ENCODE measurements around the gene DMBX1.

Gene DMBX1

DNA sequence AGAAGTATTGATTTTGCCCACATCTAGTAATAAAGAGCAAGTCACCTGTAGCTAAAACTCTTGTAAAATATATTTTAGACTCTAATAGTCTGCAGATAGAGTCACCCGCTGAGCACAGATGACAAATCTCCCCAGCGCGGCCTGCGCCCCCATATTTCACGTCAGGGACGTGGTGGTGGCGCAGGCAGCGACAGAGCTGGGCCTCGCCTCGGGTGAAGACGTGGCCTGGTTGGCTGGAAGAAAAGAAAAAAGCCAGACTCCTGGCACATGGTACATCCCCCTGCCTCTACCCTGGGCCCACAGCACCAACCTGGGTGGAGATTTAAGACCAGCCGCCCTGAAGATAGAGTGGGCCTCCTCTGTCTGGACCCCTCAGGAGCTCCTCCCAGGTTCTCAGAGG, 6.0 kb upstream of the DMBX1 start:
- no peak for DNase-seq (ENCODE audit: low read depth)

DNA sequence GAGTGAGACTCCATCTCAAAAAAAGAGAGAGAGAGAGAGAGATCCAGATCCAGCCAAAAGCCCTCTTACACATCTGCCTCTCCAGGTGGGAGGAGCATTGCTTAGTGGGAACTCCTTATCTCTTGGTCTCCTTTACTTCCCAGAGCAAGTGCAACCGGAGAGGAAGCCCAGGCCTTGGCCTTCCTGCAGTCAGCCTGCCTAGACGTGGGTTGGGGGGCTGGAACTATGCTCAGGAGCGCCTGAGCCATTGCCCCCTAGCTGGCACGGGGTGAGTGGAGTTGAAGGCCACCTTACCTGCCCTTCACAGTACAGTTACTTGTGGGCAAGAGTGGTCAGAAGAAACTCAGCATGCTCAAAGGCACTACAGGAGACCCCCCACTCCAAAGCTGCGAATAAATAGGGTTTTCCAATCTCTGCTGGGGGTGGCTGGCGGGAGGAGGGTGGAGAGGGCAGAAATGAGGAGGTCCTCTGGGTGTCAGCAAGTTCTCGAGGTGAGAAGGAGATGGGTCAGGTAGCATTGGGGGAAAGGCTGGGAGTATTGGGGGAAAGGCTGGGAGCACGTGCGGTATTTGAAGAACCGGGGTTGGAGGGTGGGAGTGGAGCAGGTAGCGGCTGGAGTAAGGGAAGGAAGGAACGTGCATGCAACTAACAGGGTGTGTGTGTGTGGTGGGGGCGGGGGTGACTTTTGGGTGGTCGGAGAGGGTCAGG, 4.7 kb upstream of the DMBX1 start:
- DNase-seq (ENCODE audit: low read depth) = no peak

DNA sequence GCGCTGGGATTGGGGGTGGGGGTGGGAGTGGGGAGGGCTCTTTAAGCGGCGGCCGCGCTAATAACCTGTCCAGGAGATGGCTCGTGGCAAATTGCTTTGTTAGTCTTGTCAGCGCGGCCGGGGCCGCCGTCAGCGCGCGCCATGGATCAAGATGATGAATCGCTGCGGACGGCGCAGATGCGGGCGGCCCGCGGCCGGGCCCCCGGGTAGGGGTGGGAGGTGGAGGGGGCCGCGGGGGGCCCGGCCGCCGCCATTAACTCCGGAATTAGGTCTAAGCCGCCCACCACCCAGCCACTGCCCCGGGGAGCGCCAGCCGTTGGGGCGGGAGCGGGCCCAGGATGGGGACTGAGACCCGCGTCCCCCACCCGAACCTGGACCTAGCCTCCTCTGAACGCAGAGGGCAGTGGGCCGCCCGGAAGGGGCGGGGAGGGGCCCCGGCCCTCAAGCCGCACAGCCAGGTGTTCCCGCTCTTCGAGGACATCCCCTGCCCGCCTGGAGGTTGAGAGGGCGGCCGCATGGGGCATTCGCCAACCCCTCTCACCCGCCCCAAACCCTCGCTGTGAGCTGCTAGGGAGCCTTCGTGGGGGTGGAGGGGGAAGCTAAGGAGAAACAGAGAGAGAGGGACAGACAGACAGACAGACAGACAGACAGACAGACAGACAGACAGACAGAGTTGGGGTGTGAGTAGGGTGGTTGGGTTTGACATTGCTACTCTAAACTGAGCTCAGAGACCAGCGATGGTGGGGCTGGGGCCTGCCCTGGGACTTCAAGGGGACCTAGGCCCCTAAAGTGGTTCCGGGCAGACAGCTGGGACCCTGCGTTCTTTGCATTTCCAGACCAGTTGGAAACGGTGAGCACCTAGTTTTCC, 3.8 kb upstream of the DMBX1 start:
- no peak for DNase-seq (ENCODE audit: low read depth)

DNA sequence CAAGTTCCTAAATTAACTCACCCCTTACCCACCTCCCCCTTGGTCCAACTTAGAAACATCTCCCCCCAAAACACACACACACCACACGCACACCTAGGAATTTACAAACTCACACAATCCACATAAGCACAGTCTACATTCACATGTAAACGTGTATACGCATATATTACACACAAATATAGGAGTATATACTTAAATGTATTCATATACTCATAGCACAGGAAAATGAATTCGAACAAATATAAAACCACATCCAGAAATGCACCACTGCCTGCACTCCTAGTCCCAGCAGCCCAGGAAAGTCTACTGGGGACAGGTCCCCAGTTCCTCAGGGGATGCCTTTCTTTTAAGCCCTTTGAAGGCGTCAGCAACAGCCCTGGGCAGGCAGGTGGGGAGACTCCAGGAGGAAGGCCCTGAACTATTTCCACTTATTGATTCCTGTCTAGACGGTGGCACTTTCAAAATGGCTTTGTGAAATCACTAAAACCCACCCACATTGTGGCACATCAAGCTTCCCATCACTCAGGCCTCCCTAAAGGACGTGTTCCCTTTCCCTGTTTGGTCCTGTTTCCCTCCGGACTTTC, 3.1 kb upstream of the DMBX1 start:
- no peak for DNase-seq (ENCODE audit: low read depth)

DNA sequence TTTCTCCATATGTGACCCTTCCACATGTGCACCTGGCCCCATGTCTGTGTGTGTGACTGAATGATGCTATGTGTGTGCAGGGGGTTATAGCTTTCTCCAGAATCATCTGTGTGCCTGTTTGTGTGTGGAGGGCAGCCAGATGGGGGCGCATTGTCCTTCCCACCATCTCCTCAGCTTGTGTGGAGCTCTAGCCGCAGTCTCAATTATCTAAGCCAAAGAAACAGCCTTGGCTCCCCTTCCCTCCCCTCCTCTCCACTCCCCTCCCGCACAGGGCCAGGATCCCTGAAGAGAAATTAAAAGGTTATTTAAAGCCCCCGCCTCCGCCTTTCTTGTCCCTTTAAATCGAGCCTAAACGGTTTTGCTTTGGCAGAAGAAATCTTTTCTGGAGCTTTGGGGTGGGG, 1.8 kb upstream of the DMBX1 start:
- no peak for DNase-seq (ENCODE audit: low read depth)

DNA sequence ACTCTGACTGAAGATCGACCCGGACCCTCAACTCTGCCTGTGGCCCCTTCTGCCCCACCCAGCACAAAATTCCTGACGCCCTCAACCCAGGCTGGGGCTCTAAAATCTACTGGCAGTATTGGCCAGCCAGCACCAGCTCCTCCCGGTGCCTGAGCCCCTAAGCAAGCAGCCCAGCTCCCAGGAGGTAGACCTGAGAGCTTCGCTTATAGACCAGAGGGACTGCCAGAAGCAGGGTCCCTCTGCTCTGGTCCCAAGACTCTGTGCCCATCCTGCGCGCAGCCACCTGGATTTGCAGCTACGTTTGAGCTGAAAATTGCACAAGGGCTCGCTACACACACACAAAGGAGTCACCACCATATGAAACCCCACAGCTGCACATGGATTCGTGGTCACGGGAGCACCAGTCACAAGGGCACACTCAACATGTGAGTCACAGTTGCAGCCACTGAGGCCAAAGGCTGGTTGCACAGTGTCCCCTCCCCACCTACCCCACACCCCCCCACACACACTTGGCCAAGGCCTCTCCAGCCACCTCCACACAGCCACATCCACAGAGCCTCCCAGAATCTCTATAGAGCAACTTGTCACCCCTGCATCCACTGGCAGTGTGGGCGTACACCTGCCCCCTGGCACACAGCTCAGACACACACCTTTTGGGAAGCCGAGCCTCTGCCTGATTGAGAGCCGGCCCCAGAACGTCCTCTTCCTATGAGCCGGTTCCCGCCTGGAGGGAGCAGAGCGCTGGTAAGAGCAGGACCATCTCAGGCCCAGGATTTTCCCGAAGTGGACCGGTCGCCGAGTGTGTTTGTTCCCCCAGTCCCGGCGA, 1.1 kb upstream of the DMBX1 start:
- DNase-seq (ENCODE audit: low read depth) = no peak

DNA sequence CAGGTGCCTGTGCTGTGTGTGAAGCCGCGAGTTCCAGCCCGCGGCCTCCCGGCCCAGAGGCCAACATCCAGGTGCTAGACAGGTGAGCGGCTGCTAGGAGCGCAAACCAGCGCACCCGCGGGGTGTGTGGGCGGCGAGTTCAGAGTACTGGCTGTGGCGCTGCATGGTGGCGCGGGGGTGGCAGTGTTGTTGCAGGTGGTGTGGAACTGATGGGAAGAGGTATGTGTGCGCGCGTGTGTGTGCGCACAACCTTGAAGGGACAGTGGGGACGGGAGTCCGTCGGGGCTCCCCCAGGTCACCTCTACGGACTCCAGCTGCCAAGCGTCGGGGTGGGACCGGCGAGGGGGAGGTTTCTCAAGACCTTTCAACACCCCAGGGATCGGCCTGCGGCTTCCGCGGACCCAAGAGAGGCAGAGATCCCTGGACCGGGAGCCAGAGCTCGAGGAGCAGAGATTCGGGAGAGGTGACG, 433 bp upstream of the DMBX1 start:
- peak; percentile 19 for DNase-seq (ENCODE audit: low read depth)

DNA sequence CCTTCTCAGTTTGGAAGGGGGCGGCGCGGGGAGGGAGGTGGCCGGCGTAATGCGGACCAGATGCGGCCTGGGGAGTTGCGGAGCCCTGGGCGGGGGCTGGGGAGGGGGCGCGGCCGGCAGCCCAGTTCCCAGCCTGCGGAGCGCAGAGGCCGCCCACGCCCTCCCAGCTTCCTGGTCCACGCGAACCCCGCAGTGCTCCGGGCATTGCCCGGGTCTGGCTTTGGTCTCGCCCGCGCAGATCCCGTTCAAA, 695 bp downstream of the DMBX1 start:
- DNase-seq (ENCODE audit: low read depth) = no peak

DNA sequence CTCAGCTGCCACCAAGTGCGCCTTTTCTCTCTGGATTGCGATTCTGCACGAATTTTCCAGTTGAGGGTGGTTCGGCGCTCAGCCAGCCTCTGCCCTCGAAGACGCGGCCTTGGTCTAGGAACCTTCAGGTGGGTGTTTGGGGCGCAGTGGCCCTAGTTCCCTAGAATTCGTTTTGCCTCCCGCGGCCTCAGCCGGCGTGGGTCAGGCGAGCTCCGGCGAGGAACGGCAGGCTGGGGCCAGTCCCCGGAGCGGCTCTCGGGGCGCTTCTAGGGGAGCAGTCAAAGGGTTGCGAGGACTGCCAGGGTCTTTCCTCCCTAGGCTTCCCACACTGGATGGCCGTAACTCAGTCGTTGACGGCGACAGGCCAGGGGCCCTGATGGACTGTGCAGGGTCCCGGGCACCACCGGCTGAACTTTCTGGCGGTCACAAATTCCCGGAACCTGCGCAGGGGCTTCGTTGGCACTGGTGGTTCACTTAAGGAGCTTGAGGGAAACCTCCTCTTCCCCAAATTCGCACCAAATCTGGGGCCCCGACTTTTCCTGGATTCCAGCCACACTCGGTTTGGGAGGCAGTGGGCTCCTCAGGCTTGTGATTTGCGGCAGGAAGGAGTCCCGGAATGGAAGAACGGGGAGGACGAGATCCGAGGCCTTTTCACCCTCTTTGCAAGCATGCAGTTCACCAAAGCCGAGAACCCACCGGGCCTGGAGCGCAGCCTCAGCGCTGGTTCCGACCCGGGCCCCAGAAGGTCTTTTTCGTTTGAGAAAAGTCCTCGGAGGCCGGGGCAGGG, 1.2 kb downstream of the DMBX1 start:
- DNase-seq (ENCODE audit: low read depth) = no peak

DNA sequence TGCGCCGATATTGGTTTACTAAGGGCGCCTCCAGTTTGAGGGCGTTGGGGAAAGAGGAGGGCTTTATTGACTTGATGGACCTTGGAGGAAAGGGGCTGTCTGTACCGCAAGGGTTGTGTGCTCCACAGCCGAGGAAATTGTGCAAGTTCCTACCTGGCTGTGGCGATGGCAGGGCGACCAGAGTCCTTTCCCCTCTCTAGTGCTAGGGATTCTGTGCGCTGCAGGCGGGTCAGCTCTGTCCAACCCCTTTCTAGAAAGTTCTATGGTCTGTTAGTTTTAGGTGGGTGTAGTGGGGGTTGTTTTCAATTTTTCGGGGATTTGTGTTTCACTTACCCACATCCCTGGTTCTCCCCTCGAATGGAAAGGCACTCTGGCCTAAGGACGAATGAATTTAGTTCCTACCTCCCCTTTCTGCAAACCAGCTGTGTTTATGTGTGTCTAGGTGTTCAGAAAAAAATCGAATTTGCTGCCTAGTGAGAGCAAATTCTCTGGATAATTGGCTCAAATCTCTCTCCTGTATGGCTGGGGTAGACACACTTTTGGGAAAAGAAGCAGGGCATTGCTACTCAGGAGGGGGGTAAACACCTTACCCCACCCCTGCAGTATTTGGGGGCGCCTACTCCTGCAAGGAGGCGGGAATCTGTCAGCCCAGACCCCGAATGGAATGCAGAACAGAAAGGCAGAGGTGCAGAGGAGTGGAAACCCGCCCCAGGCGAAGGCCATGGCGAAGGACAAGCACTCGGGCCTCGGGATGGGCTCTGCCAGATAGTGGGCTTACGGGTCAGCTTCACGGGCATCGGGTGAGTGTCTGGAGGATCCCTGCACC, 2.0 kb downstream of the DMBX1 start:
- DNase-seq (ENCODE audit: low read depth) = no peak

DNA sequence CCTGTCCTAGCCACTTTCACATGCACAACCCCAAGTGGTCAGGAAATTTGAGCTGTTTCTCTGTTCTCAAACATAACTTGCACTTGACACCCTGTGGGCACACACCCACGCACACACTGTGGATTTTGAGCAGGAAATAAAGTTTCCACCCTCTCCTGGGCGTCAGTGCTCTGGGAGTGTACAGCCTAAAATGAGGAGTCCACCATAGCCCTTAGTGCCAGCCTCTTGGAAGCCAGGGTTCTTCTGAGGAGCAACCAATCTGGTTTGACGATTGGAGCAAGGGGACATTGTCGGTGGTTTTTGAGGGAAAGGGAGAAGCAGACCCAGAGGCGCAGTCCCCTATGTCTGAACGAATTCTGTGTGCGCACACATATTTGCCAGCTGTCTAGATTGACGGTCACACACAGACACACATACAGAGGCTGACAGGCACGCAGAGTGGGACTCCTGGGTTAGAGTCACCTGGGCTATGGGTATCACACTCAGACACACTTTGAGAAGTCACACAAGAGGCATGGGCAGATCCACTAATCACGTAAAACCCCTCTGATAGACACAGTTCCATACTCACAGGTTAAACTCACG, 2.7 kb downstream of the DMBX1 start:
- DNase-seq (ENCODE audit: low read depth) = no peak

DNA sequence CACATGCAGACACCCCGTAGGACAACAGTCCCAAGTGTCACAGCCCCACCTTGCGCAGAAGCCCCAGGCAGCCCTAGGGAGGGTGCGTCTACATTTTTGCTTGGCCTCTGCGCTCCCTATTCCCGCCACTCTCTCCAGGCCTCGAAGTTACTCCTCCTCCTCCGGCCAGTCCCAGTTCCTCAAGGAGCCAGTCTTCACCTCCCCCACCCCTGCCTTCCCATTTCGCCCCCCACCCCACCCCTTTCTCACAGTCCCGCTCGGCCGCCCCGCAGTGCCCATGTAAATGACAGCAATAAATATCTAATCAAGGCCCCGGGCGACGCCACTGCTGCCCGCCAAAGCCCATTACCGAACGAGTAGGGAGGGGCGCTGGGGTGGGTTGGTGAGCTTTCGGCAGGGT, 3.2 kb downstream of the DMBX1 start:
- DNase-seq (ENCODE audit: low read depth) = no peak

DNA sequence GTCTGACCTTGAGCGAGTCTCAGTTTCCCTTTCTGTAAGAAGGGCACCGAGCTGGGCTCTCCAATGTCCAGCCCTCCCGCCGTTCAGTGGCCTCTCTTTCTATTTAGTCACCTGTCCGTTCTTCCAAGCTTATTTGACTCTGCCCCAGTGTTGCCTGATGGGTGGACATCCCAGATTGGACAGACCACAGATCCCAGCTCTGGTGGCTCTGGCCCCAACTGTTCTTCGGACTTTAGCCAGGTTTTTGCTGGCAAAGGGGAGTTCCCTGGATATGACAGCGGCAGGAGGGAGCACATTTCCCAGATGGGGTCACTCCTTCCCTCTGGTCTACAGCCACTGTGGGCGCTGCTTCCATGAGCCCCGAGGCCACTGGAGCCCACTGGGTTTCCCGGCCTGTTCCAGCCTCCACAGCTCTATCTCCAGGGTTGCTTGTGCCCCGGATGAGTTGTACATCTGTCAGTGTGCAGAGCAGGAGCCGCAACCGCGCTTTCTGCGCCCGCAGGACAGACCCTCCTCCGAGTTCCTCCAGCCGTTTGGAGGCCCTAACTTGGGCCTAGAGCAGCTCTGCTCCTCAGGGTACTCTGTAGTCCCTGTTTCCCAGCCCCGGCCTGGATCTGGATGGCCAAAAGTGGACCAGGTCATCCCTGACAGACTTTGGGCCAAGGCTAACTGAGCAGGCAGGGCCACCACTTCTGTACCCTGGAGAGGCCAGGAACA, 3.8 kb downstream of the DMBX1 start:
- no peak for DNase-seq (ENCODE audit: low read depth)

DNA sequence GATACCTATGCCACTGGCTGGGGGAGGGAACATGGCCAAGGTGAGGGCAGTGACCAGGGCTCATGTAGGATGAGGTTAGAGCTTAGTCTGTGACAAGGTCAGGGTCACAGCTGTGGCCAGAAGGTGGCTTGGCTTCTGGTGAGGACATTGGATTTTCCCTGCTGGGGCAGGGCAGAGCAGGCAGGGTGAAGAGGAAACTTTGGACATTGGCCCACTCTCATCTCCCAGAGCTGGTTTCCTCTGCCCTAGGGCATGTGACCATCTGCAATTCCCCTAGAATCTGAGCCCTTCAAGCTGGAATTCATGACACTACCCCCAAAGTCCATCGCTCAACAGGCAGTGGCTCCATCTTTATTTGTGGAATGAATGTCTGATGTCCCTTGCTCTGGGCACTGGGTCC, 5.3 kb downstream of the DMBX1 start:
- no peak for DNase-seq (ENCODE audit: low read depth)

DNA sequence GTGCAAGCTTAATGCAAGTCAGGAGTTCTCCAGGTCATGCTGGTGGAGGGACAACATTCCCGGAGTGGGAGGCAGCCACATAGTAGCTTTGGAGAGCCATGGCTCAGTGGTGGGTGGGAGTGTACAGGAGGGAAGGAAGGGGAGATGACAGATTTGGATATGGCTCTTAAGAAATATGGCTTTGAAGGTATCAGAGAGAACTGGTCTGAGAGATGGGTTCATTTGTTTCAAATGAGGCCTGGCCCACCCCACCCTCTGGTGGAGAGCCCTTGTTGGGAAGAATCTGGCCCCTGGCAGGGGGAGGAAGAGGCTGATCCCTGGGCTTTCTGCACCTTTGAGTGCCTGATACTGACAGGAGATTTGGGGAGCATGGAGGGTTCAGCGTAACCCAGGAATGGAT, 6.1 kb downstream of the DMBX1 start:
- DNase-seq (ENCODE audit: low read depth) = no peak

DNA sequence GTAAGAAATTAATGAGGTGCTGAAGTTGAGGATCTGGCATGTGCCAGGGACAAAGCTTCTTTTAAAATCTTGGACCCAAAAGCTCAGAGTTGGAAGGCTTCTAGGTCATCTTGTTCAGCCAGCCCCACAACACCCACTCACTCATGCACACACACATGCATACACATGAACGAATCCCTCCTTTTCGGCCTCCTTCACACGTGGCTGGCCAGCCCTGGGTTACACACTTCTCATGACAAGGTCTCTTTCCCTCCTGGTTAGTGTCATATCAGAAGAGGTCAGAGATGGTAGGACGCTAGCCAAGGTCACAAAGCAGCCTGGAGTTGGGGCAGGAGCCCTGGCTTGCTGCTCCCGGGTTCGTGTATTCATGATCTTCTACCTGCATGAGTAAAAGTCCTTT, 6.9 kb downstream of the DMBX1 start:
- no peak for DNase-seq (ENCODE audit: low read depth)

DNA sequence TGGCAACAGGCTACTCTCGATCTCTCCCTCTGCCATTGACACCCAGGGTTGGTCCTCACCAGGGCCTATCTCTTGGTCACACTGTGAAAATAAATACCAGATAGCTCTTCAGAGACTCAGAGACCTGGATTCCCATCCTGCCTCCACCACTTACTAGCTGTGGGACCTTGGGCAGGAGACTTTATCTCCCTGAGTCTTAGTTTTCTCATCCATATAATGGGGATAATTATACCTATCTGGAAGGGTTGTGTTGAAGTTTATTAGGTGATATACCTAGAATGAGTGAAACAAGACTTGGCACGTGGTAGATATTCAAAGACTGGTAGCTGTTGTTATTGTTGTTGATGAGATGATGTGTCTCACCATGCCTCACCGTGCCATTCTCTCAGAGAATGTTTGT, 7.4 kb downstream of the DMBX1 start:
- DNase-seq (ENCODE audit: low read depth) = no peak

DNA sequence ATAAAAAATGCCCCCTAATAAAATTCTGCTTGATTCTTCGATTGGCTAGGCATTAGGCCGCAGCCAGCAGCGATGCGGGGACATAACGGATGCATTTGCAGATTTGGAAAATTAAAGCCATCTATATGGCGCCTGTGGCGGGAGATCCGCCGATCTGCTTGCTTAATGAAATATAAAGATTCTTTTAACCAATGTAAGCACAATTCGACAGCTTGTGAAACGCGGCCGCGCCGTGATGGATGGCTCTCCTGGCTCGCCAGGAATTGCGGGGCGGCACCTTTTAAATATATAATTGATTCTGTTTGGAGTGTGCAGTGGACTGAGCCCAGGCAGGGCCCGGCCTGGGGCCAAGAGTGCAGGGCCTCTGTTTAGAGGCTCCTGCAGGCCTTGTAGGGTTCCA, 8.0 kb downstream of the DMBX1 start:
- no peak for DNase-seq (ENCODE audit: low read depth)

DNA sequence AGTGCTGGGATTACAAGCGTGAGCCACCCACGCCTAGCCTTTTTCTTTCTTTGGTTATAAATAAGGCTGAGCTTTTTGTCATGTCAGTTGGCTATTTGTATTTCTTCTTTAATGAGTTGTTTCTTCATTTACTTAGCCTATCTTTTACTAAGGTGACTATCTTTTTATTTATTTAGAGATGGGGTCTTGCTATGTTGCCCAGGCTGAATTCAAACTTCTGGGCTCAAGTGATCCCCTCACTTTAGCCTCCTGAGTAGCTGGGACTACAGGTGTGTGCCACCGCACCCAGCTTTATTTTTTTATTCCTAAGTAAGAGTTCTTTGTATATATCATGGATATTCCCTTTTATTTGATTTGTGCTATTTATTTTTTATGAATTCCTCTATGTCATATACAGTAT, 11.9 kb downstream of the DMBX1 start:
- DNase-seq (ENCODE audit: low read depth) = no peak

DNA sequence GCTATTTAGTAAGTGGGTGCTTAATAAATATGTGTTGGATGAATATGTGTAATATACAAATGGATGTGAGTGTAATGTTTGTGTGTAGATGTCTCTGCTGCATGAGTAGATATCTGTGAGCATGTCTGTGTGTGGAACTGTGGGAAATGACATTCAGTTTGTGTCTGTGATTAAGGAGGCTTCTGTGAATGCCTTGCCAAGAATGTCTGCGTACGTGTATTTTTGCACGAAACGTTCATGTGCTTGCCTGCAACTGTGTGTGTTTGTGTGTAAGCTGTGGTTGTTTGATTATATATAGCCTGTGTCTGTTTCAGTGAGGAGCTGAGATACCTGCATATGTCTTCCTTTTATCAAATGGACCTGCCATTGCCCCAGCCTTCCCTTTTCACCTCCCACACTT, 13.8 kb downstream of the DMBX1 start:
- DNase-seq (ENCODE audit: low read depth) = no peak
